ENCODE data around the gene ARHGAP31. TPM values are rescaled to one million over a fixed set of nuclear protein-coding genes. Genes with fewer than 3 reads are reported as not detected.

ARHGAP31 gene
- total and polyA plus RNA-seq, 10 of the 15 experiments (the other 5 are each of a cell fraction or from before 2014, with no cell fraction given) = 0.97 to 29.8 (median 10.3) TPM

- H3K27ac ChIP-seq (ENCODE audit: control insufficient read depth, insufficient read depth) = peak overlapping the region; percentile 97
- DNase-seq (ENCODE audit: low read depth, low spot score) (no peak), ATAC-seq (no peak), FAIRE-seq (no peak)
- in situ Hi-C loops (cut with MboI) = no loop called here
- H3K27me3 ChIP-seq (replicated peaks in 1 of 2; ENCODE audit: control insufficient read depth in 2 of 2, insufficient read depth in 2 of 2, low read length in 1 of 2) = no peaks in the 10 kb centered on the region
- H3K9me3 ChIP-seq (replicated peaks; ENCODE audit: control insufficient read depth, insufficient read depth, low read length) = no peaks in the 10 kb centered on the region; the same call in 1 of the 3 replicates
- H3K36me3 ChIP-seq (ENCODE audit: control insufficient read depth in 2 of 2, insufficient read depth in 2 of 2, low read length in 1 of 2) = no peaks in the 10 kb centered on the region; a peak in 1 of 4 replicates
- 0 out of 2 replicates have a peak overlapping the region, but pooled peaks have one; percentile 2 for H2AFZ ChIP-seq (ENCODE audit: control insufficient read depth, low read depth, low read length)
- H3K4me1 ChIP-seq (ENCODE audit: control insufficient read depth, insufficient read depth, low read length) = peaks cover 31% of the 10 kb centered on the region
- ChIA-PET POLR2A (no interaction called here), CTCF (no interaction called here), SMC1A (ENCODE audit: uncharacterized antibody, unreplicated experiment) (interaction anchor here (3.1 kb wide), 1 partner anchor 15 kb away, joined by 16 read pairs; no protein-coding TSS in a partner anchor), RAD21 (ENCODE audit: unreplicated experiment) (no interaction called here)
- peak; percentile 24; the same call in 1 of the 2 replicates for TF ChIP-seq EED (IDR thresholded peaks at IDR 0.05; ENCODE audit: low read depth)
- no peak for TF ChIP-seq RB1 (IDR thresholded peaks at IDR 0.05; ENCODE audit: borderline replicate concordance)
- no peaks in the 10 kb centered on the region for H4K20me1 ChIP-seq (ENCODE audit: control insufficient read depth, insufficient read depth)
- H3K4me3 ChIP-seq = peak overlapping the region; percentile 78
- 6% methylated on average over 8 of the region's 8 CpGs for WGBS (ENCODE audit: insufficient coverage, insufficient replicate concordance, low lambda C conversion rate, missing lambda C conversion rate)
- peak overlapping the region; percentile 99 for H3K4me2 ChIP-seq (ENCODE audit: control insufficient read depth, insufficient read depth)
- peaks cover 32% of the 10 kb centered on the region for H3K79me2 ChIP-seq (ENCODE audit: control insufficient read depth, insufficient read depth, low read length)
- BruUV-seq (replicated peaks) = no TSS peak
- intact Hi-C loops (cut with micrococcal nuclease; ENCODE audit: unreplicated experiment) = loop anchor here (1.0 to 5.0 kb wide), 4 partner anchors 28 to 234 kb away; partner anchors contain the start of genes CD80 and TMEM39A
- peak overlapping the region; percentile 94 for H3K9ac ChIP-seq (ENCODE audit: control insufficient read depth, insufficient read depth, low read length)
These were observed 29.5 kb downstream of the ARHGAP31 start for GRCh38 chr3:119323723-119324085.

GRCh38 chr3:119324899-119325298, 30.7 kb downstream of the ARHGAP31 start:
- 2% methylated on average over 2 of the region's 2 CpGs for WGBS (ENCODE audit: insufficient coverage, insufficient replicate concordance, low lambda C conversion rate, missing lambda C conversion rate)
- peak; percentile 49 for FAIRE-seq
- no peak overlapping the region for H3K9ac ChIP-seq (ENCODE audit: control insufficient read depth, insufficient read depth, low read length)
- H3K4me1 ChIP-seq (ENCODE audit: control insufficient read depth, insufficient read depth, low read length) = peaks cover 31% of the 10 kb centered on the region
- peak; percentile 2 for ATAC-seq
- intact Hi-C loops (cut with micrococcal nuclease; ENCODE audit: unreplicated experiment) (loop anchor here (5.0 kb wide), 1 partner anchor 232 kb away; the partner anchor contains the start of gene CD80), in situ Hi-C loops (cut with MboI) (no loop called here)
- CTCF ChIA-PET = interaction anchor here (1.5 to 3.4 kb wide), 3 partner anchors 14 to 28 kb away, joined by 3 to 14 read pairs (median 6); no protein-coding TSS in a partner anchor
- H4K20me1 ChIP-seq (ENCODE audit: control insufficient read depth, insufficient read depth) = no peaks in the 10 kb centered on the region
- H3K4me2 ChIP-seq (ENCODE audit: control insufficient read depth, insufficient read depth) = peak overlapping the region; percentile 5; the same call in 1 of the 2 replicates
- H3K36me3 ChIP-seq (ENCODE audit: control insufficient read depth in 2 of 2, insufficient read depth in 2 of 2, low read length in 1 of 2) = no peaks in the 10 kb centered on the region
- no peaks in the 10 kb centered on the region; the same call in 1 of the 3 replicates for H3K9me3 ChIP-seq (replicated peaks; ENCODE audit: control insufficient read depth, insufficient read depth, low read length)
- BruUV-seq (replicated peaks) = no TSS peak
- peak overlapping the region; percentile 20; the same call in 1 of the 2 replicates for H3K27ac ChIP-seq (ENCODE audit: control insufficient read depth, insufficient read depth)
- POLR2A ChIA-PET = interaction anchor here (0.9 to 2.1 kb wide), 4 partner anchors 28 to 174 kb away, joined by 3 to 10 read pairs (median 7); partner anchors contain the start of gene ARHGAP31
- no peak overlapping the region for H3K4me3 ChIP-seq
- no peak for DNase-seq (ENCODE audit: low read depth, low spot score)
- peaks cover 32% of the 10 kb centered on the region for H3K79me2 ChIP-seq (ENCODE audit: control insufficient read depth, insufficient read depth, low read length)
- no peaks in the 10 kb centered on the region for H3K27me3 ChIP-seq (replicated peaks in 1 of 2; ENCODE audit: control insufficient read depth in 2 of 2, insufficient read depth in 2 of 2, low read length in 1 of 2)
- SMC1A ChIA-PET (ENCODE audit: uncharacterized antibody, unreplicated experiment) = interaction anchor here (1.3 to 3.3 kb wide), 6 partner anchors 13 to 54 kb away, joined by 3 to 20 read pairs (median 13); partner anchors contain the start of gene ARHGAP31
- H2AFZ ChIP-seq (ENCODE audit: control insufficient read depth, low read depth, low read length) = no peak overlapping the region
- RAD21 ChIA-PET (ENCODE audit: unreplicated experiment) = interaction anchor here (0.8 to 3.0 kb wide), 5 partner anchors 22 to 31 kb away, joined by 3 to 14 read pairs (median 5); partner anchors contain the start of gene ARHGAP31
- TF ChIP-seq RFX5 (IDR thresholded peaks at IDR 0.05; ENCODE audit: low read depth, low read length) (peak; percentile 92), EED (IDR thresholded peaks at IDR 0.05; ENCODE audit: low read depth) (no peak), REST (IDR thresholded peaks at IDR 0.05; ENCODE audit: low read depth, low read length) (no peak), CREB1 (IDR thresholded peaks at IDR 0.05; ENCODE audit: low read depth) (peak; percentile 47; the same call in 1 of the 2 replicates), PKNOX1 (IDR thresholded peaks at IDR 0.05) (no peak), ZBTB4 (CRISPR knock-in tag; IDR thresholded peaks at IDR 0.05) (no peak), STAT3 (IDR thresholded peaks at IDR 0.05; ENCODE audit: low read depth, low read length) (no peak)
